SKM-1 (cell line): ENCODE data around the gene PITPNC1.
"Not testable (repeated sequence)": the region's sequence is repeated elsewhere in the genome, so short reads cannot be mapped to it uniquely, and the experiment has no call there.

Experiments
- DNase-seq: peaks from one replicate; lab custom pipeline; 2025; ENCODE audit not compliant: unreplicated experiment; lab: John Stamatoyannopoulos, UW

The PITPNC1 gene

DNA sequence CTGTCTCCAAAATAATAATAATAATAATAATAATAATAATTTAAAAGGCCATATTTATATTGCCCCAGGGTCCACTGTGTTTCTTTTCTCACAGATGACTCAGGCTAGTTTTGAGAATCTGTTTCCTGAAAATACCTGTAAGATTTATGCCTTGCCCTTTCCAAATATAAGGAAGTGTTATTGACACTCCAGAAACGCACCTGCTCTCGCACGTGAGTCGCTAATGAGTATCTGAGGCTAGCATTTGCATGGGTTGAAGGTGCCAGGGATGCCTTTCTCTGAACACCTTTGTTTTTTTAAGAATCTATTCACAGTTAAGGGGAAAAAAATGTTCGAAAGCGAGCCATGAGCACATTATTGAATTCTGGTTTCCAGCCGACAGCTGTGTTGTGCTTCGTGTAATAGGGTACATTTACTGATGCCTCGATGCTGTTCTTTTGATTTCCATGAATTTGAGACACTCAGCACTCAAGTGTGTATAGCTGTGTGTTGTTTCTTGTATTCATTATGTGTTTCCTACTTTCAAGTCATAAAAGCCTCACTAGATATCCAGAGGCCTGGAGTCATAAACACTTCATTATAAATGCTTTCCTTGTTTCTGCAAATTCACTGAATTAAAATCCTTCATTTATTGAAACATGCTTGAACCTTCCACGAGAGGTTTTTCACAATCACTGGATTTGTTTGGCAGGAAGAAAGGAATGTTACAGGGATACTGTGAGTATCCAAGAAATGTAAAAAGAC is 295.7 kb downstream of the PITPNC1 start:
- DNase-seq = no peak

GRCh38 chr17:67675481-67675880 is 298.4 kb downstream of the PITPNC1 start:
- no peak for DNase-seq

DNA sequence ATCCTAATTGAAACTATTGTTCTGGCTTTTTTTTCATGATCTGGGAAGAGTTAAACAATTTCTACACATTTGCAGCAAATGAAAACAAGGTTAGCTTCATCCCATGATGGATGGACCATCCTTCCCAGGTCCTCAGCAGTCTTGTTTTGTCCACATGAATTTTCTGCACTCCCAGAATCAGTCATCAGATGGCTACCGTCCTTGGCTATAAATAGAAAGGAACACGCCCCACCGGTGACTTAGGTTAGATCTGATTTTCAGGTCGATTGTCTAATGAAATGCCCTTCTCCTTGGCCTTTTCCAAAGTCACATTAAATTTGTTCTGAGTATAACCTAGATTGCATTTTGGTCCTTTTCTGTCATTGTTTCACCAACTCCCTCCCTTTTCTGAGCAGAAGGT is 299.2 kb downstream of the PITPNC1 start:
- no peak for DNase-seq

GRCh38 chr17:67678414-67678813 is 301.3 kb downstream of the PITPNC1 start:
- no peak for DNase-seq

- DNase-seq = no peak
Observed at GRCh38 chr17:67679225-67679624, 302.1 kb downstream of the PITPNC1 start.

- DNase-seq = no peak
Observed at GRCh38 chr17:67679721-67680120, 302.6 kb downstream of the PITPNC1 start.

DNA sequence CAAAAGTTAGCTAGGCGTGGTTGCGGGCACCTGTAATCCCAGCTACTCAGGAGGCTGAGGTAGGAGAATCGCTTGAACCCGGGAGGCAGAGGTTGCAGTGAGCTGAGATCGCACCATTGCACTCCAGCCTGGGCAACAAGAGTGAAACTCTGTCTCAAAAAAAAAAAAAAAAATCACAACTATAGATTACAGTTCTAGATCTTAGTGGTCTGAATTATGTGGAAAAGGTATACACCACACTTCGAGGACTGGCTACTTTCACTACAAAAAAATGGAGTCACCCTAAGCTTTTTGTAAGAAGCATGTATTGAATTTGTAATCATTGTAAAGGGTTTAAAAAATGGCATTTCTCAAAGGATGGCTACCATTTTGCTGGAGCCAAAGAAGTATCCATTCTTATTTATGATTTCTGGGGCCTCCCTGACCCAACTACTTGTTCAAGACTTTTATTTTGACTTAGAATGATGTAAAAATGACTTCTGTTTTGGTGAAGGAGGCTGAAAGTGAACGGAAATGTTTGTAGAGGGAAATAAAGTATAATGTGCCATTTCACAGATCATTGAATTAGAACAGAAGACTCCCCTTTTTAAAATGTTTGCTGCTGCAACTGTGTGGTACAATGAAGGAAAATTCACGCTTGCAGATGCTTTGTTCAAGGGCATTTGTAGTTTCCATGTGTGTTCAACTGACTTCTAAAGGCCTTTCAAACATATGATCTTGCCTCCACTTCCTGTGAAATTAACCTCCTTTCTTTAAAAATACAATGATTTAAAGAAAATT is 303.6 kb downstream of the PITPNC1 start:
- DNase-seq = no peak

DNA sequence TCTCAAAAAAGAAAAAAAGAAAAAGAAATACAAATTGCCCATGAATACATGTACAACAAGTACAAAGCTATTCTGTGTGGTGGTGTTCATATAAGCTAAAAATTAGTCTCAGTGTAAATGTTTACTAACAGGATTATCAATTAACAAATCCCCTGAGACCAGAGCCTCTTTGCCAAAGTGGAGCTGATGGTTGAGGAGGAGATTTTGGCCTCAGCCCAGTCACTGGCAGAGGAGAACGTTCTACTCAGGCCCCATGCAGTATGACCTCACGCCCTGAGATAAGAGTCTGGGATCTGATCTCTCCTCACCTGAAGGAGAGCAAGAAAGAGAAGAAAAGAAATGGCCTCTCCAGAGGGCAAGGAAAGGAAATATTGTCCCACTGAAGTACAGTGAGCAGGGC is 305.1 kb downstream of the PITPNC1 start:
- no peak for DNase-seq

- DNase-seq = no peak
Observed at GRCh38 chr17:67685351-67685750, 308.3 kb downstream of the PITPNC1 start.

- no peak for DNase-seq
Observed at GRCh38 chr17:67686241-67686640, 309.2 kb downstream of the PITPNC1 start.

GRCh38 chr17:67687511-67687910 is 310.4 kb downstream of the PITPNC1 start:
- DNase-seq = no peak

DNA sequence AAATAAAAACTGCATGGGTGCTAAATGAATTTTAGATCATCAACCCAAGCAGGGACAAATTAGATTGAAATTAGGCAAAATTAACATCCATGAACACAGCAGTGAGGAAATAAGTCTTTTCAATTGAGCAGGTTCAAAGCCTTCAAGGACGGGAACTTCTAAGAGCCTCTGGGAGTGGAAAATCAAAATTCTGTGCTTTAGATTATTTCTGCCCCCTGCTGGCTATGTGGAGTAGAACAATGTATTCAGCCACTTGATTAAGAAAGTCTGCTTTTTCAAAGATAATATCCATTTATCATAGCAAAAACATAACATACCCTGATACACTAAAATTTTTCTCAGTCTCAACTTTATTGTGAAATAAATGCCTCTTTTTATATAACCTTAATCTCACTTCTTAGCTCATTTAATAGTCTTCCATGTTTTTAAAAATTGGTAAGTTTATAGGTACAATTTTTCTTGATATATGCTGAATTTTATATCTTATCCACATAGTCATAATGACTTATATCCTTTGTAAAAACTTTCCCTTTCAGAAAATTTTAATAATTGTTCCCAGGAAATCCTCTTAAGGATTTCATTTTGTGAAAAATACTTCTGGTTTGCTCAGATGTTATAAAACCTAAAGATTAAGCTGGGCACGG is 312.6 kb downstream of the PITPNC1 start:
- DNase-seq = peak; percentile 67

- DNase-seq = no peak
Observed at GRCh38 chr17:67693811-67694210, 316.7 kb downstream of the PITPNC1 start.

- DNase-seq = no peak
Observed at GRCh38 chr17:67696347-67696746, 319.3 kb downstream of the PITPNC1 start.

- no peak for DNase-seq
Observed at GRCh38 chr17:67696853-67697498, 319.9 kb downstream of the PITPNC1 start.

DNA sequence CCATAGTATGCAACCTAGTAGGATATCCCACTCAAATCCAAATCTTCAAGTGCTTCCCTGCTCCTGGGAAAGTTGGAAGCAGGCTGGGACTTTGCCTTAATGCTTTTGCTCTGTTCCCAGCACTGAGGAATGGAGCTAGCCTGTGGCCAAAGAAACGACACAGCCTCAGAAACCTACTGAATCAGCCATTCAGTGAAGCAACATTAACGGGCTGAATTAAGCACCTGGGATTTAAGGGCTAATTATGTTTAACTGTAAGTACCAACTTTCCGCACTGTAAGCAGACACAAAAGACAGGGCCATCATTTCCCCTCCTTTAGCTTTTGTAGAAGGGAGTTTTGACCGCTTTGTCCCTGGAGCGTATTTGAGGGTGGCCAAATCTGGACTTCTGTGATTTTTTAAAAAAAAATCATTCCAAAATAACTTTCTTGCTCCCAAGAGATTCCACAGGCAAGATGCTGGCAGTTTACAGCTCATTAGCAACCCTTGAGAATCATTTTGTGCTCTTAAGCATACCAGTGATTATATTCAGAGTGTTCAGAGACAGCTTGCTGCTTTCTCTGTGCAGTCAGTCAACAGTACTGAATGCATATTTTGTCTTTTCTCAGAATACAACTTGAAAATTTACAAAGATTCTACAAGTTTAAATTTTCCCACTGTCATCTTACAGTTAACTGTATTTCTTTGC is 323.1 kb downstream of the PITPNC1 start:
- no peak for DNase-seq

- DNase-seq = no peak
Observed at GRCh38 chr17:67700725-67701119, 323.6 kb downstream of the PITPNC1 start.

- DNase-seq = not testable (repeated sequence)
Observed at GRCh38 chr17:67702861-67703260, 325.8 kb downstream of the PITPNC1 start.

GRCh38 chr17:67707442-67707841 is 330.4 kb downstream of the PITPNC1 start:
- DNase-seq = no peak

DNA sequence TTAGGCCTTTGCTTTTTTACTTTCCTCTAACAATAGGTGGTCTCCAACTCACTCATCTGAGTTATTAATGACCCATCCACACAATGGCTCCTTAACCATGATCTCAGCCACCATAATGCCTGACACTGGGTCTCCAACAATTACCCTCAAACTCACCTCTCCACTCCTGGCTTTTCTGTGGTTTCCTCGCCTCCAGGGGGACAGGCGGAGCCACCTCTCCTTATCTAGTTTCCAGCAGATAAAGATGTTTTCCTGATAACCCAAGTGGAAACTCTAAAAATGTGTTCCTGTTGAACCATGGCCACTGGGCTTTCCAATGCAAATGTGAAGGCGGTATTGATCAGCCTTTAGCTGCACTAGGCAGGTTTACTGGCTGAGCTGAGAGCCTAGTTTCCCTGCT is 331.3 kb downstream of the PITPNC1 start:
- no peak for DNase-seq

GRCh38 chr17:67711916-67712315 is 334.8 kb downstream of the PITPNC1 start:
- DNase-seq = no peak
